ENCODE results near the gene VPS13D.

DNA sequence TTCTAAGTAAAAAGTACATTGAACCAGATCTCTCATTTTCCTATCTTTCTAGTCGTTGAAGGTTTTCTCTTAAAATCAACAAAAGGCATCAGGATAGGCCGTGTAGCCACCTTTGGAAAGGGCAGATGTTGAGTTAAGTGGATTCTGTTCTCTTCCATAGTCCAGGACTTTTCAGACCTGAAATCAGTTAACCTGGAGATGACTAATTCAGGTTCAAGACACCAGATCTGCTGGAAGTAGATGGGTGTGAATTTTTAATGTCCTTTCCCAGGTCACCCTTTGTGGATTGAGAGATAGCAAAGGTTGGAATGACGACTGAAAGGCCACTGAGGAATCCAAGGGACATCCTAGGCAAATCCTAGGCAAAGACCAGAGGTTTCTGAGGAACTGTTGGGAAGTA lies 215.4 kb downstream of the VPS13D start:
- TF ChIP-seq, protein P1, sequence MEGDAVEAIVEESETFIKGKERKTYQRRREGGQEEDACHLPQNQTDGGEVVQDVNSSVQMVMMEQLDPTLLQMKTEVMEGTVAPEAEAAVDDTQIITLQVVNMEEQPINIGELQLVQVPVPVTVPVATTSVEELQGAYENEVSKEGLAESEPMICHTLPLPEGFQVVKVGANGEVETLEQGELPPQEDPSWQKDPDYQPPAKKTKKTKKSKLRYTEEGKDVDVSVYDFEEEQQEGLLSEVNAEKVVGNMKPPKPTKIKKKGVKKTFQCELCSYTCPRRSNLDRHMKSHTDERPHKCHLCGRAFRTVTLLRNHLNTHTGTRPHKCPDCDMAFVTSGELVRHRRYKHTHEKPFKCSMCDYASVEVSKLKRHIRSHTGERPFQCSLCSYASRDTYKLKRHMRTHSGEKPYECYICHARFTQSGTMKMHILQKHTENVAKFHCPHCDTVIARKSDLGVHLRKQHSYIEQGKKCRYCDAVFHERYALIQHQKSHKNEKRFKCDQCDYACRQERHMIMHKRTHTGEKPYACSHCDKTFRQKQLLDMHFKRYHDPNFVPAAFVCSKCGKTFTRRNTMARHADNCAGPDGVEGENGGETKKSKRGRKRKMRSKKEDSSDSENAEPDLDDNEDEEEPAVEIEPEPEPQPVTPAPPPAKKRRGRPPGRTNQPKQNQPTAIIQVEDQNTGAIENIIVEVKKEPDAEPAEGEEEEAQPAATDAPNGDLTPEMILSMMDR (IDR thresholded peaks at IDR 0.05; ENCODE audit: low read depth, low read length, poor library complexity, severe bottlenecking) = no peak
- TF ChIP-seq EZH2phosphoT487 (IDR thresholded peaks at IDR 0.05; ENCODE audit: borderline replicate concordance, low read length) = no peak

All from DOHH2 (cell line).